Large intestine (tissue), 3 donors: ENCODE data around the gene CLRN1. TPM values are rescaled to one million over a fixed set of nuclear protein-coding genes. Genes with fewer than 3 reads are reported as not detected.

Source experiments
- DNase-seq, 2 donors: peaks; one replicate each; pipeline versions ENCODE4 v3.0.0 to v3.0.0-alpha.2; 2013
- H3K27ac ChIP-seq: one replicate; pipeline ENCODE4 v1.5.1; 2013; ENCODE audit warnings: low read length
- H3K27me3 ChIP-seq: 2 replicates; pipeline ENCODE4 v1.6.1; 2013; ENCODE audit warnings: low read length; ENCODE audit not compliant: control insufficient read depth, insufficient read depth
- H3K36me3 ChIP-seq: 2 replicates; pipeline ENCODE4 v1.6.1; 2013; ENCODE audit warnings: low read length; ENCODE audit not compliant: control insufficient read depth, insufficient read depth
- H3K4me1 ChIP-seq: one replicate; pipeline ENCODE4 v1.6.1; 2013; ENCODE audit warnings: low read length; ENCODE audit not compliant: control insufficient read depth, insufficient read depth
- H3K4me3 ChIP-seq: one replicate; pipeline ENCODE4 v1.5.1; 2013; ENCODE audit warnings: low read length
- H3K9me3 ChIP-seq: one replicate; pipeline ENCODE4 v1.6.1; 2013; ENCODE audit warnings: mild to moderate bottlenecking, low read depth, low read length, moderate library complexity; ENCODE audit not compliant: control insufficient read depth
- WGBS: methylation state at CpG from one replicate; pipeline ENCODE4 v1.1.5; 2013; ENCODE audit warnings: low lambda C conversion rate; ENCODE audit not compliant: insufficient coverage; 5-methylcytosine and 5-hydroxymethylcytosine counted together
- polyA plus RNA-seq: library from polyadenylated mRNA; unstranded; fragments of 120-200 nt; gene quantifications from one replicate; pipeline ENCODE4 v1.2.1, GENCODE V29; 2013

CLRN1 gene
- polyA plus RNA-seq, 1 donor: 8.7 TPM

DNA sequence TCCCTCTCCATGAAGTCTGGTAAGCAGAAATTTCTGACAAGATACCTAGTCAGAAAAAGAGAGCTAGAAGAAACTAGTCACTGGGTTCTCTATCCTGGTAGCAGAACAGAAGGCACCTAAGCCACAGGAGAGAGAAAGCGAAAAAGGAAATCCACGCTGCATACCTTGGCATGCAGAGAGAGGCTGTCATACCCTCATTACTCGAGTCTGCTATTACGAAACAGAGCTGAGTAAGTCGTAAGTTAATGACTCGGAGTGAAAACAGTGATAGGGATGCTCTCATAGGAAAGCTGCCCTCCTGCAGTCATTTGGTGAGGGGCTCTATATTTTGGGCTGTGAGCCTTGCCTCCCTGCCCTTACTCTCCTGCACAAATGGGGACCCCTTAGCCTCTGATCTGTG lies 16.2 kb downstream of the CLRN1 start:
- Histone ChIP-seq H3K36me3 (no peaks in the 10 kb centered on the region), H3K9me3 (no peaks in the 10 kb centered on the region), H3K4me3 (no peak overlapping the region), H3K27ac (no peak overlapping the region), H3K27me3 (no peaks in the 10 kb centered on the region), H3K4me1 (no peaks in the 10 kb centered on the region)
- no CpG with 5 or more reads among the region's 6 CpGs for WGBS
- peak; percentile 25 to 37 for DNase-seq

DNA sequence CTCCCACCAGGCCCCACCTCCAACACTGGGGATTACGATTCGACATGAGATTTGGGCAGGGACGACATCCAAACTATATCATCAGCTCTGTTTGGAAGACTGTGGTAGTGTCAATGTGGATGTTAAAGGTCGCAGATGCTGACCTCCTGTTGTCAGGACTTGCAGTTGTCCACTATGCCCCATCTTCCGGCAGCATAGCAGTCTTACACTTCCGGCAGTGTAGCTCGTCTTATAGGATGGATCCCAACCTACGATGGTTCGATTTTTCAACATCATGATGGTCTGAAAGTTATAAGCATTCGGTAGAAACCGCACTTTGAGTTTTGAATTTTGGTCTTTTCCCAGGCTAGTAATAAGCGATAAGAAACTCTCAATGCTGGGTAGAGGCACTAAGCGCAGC lies 20.6 kb downstream of the CLRN1 start:
- DNase-seq: no peak
- H3K9me3 ChIP-seq: no peaks in the 10 kb centered on the region
- H3K27ac ChIP-seq: no peak overlapping the region
- no peaks in the 10 kb centered on the region for H3K4me1 ChIP-seq
- no peaks in the 10 kb centered on the region for H3K36me3 ChIP-seq
- no CpG with 5 or more reads among the region's 13 CpGs for WGBS
- no peak overlapping the region for H3K4me3 ChIP-seq
- H3K27me3 ChIP-seq: no peaks in the 10 kb centered on the region

DNA sequence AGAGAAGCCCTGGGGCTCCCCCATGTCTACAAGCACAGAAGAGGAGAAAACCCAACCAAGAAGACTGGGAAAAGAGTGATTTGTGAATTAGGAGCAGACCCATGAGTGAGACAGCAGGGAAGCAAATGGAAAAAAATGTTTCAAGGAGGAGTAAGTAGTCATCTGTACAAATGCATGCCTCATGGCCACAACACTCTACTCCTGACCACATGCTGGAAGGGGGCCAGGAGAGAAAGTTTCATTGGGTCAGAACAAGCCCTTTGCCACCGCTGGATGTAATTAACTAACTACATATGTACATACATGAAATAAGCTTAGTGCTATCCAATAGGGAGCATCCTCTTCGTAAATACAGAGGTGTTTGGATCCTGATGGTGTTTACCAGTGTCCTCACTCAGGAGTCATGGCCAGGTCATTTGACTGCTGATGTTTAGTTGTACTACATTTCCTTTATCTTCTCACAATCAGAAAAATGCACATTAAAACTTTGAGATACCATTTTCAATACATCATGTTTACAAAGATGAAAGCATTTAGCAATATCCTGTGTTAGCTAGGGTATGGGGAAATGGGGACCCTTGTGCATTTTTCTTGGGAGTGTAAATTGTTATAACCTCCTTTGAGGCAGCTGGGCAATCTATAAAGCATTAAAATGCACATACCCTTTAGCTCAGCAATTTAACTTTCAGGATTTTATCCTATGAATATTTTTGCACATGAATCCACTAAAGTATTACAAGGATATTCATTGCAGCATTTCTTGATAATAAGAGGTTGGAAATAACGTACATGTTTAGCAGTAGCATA lies 27.1 kb downstream of the CLRN1 start:
- Histone ChIP-seq H3K27me3 (no peaks in the 10 kb centered on the region), H3K9me3 (no peaks in the 10 kb centered on the region)
- no CpG with 5 or more reads among the region's 3 CpGs for WGBS

DNA sequence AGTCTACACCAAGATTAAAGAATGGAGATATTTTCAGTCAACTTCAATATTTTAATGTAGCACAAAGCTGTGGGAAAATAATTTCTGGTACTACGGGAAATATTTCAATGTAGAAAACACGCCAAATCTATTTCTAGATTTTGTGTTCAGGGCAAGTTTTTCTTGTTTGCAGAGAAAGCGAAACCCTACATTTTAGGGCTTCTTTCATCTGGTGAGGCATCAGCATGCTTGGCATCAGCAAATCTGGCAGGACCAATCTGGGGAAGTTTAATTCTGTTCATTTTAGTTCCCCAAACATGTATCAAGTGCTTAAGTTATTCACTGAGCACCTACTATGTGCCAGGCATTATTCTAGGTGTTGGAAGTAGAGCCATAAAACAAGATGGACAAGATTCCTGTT lies 30.3 kb downstream of the CLRN1 start:
- Histone ChIP-seq H3K36me3 (no peaks in the 10 kb centered on the region), H3K4me1 (no peaks in the 10 kb centered on the region), H3K9me3 (no peaks in the 10 kb centered on the region), H3K27ac (no peak overlapping the region), H3K27me3 (no peaks in the 10 kb centered on the region), H3K4me3 (no peak overlapping the region)
- no peak for DNase-seq
- WGBS: 100% methylated on average over 1 of the region's 3 CpGs

More for the DNA sequence above, 27.1 kb downstream of the CLRN1 start:
- Histone ChIP-seq H3K36me3 (no peaks in the 10 kb centered on the region), H3K4me1 (no peaks in the 10 kb centered on the region), H3K27ac (no peak overlapping the region), H3K4me3 (no peak overlapping the region)
- DNase-seq: no peak

- no peak for DNase-seq
- Histone ChIP-seq H3K4me1 (no peaks in the 10 kb centered on the region), H3K36me3 (no peaks in the 10 kb centered on the region), H3K4me3 (no peak overlapping the region), H3K9me3 (no peaks in the 10 kb centered on the region), H3K27me3 (no peaks in the 10 kb centered on the region), H3K27ac (no peak overlapping the region)
- WGBS: 80% methylated on average over 1 of the region's 2 CpGs
Measured at GRCh38 chr3:150936693-150937092, 35.8 kb downstream of the CLRN1 start.

- DNase-seq: no peak
Measured at GRCh38 chr3:150933473-150933995, 39.0 kb downstream of the CLRN1 start.

GRCh38 chr3:150931745-150932144 lies 40.8 kb downstream of the CLRN1 start:
- no peak for DNase-seq
- no CpG with 5 or more reads among the region's 1 CpG for WGBS
- no peaks in the 10 kb centered on the region for H3K4me1 ChIP-seq
- H3K27ac ChIP-seq: no peak overlapping the region
- no peaks in the 10 kb centered on the region for H3K9me3 ChIP-seq
- no peak overlapping the region for H3K4me3 ChIP-seq
- no peaks in the 10 kb centered on the region for H3K36me3 ChIP-seq
- H3K27me3 ChIP-seq: no peaks in the 10 kb centered on the region

More at GRCh38 chr3:150933473-150933995, 39.0 kb downstream of the CLRN1 start:
- no peaks in the 10 kb centered on the region for H3K4me1 ChIP-seq
- no peaks in the 10 kb centered on the region for H3K36me3 ChIP-seq
- H3K27me3 ChIP-seq: no peaks in the 10 kb centered on the region
- H3K4me3 ChIP-seq: no peak overlapping the region
- H3K27ac ChIP-seq: no peak overlapping the region
- H3K9me3 ChIP-seq: no peaks in the 10 kb centered on the region
- WGBS: no CpG with 5 or more reads among the region's 1 CpG

- Histone ChIP-seq H3K36me3 (no peaks in the 10 kb centered on the region), H3K27ac (no peak overlapping the region), H3K27me3 (no peaks in the 10 kb centered on the region), H3K4me3 (no peak overlapping the region), H3K9me3 (no peaks in the 10 kb centered on the region), H3K4me1 (no peaks in the 10 kb centered on the region)
- no peak for DNase-seq
- no CpG with 5 or more reads among the region's 3 CpGs for WGBS
Measured at GRCh38 chr3:150930839-150931238, 41.7 kb downstream of the CLRN1 start.

GRCh38 chr3:150928234-150928633 lies 44.3 kb downstream of the CLRN1 start:
- no CpG with 5 or more reads among the region's 1 CpG for WGBS
- no peaks in the 10 kb centered on the region for H3K4me1 ChIP-seq
- no peak overlapping the region for H3K27ac ChIP-seq
- no peaks in the 10 kb centered on the region for H3K27me3 ChIP-seq
- no peaks in the 10 kb centered on the region for H3K36me3 ChIP-seq
- H3K9me3 ChIP-seq: no peaks in the 10 kb centered on the region
- H3K4me3 ChIP-seq: no peak overlapping the region
- DNase-seq: no peak

- WGBS: 80% methylated on average over 1 of the region's 7 CpGs
- no peak overlapping the region for H3K27ac ChIP-seq
- H3K27me3 ChIP-seq: no peaks in the 10 kb centered on the region
- no peaks in the 10 kb centered on the region for H3K9me3 ChIP-seq
- no peak for DNase-seq
- H3K4me3 ChIP-seq: no peak overlapping the region
- H3K36me3 ChIP-seq: no peaks in the 10 kb centered on the region
- no peaks in the 10 kb centered on the region for H3K4me1 ChIP-seq
Measured at GRCh38 chr3:150926328-150926727, 46.2 kb downstream of the CLRN1 start.

GRCh38 chr3:150925751-150926201 lies 46.8 kb downstream of the CLRN1 start:
- Histone ChIP-seq H3K4me1 (no peaks in the 10 kb centered on the region), H3K4me3 (peak overlapping the region; percentile 30), H3K27ac (no peak overlapping the region), H3K36me3 (no peaks in the 10 kb centered on the region), H3K27me3 (no peaks in the 10 kb centered on the region), H3K9me3 (no peaks in the 10 kb centered on the region)
- peak; percentile 34 to 61 for DNase-seq
- WGBS: no CpG with 5 or more reads among the region's 14 CpGs
